Stimulated activated naive CD4-positive, alpha-beta T cell (primary cell): ENCODE results near the gene SLC45A2.
"Not testable (repeated sequence)": the region's sequence is repeated elsewhere in the genome, so short reads cannot be mapped to it uniquely, and the experiment has no call there.

ENCODE experiments used
- DNase-seq, 6 experiments: peaks; one replicate each; lab custom pipeline; 2025; lab: John Stamatoyannopoulos, UW

SLC45A2 gene

DNA sequence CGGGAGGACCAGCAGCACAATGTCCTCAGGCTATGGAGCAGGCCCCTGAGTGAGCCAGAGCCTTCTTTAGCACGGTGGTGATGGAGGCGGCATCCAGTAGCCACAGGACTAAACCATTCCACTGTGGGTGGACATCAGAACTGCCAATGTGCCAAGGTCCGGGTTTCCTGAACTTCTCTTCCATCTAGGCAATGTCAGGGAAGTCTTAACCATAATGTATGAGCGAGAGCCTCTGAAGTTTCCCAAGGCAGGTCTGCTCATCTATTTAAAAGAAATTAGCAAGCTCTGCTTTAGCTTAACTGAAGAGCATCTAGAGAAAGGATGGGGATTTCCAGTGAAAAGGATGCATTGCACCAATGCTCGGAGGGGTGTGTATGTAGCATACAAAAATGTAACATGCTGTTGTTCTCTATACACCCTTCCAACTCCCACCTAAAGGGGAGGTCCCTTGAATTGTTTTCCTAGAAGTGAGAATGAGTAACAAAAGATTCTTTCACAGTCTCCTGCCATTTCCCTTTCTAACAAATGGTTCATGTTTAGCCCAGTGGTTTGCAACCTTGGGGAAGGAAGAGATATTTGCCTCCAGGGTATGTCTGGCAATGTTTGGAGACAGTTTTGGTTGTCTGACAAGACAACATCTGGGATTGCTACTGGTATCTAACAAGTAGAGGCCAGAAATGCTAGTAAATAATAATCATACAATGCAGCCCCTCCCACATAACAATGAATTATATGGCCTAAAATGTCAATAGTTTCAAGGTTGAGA lies 54.4 kb downstream of the SLC45A2 start:
- DNase-seq: no peak

GRCh38 chr5:33928283-33928682 lies 56.2 kb downstream of the SLC45A2 start:
- no peak for DNase-seq

DNA sequence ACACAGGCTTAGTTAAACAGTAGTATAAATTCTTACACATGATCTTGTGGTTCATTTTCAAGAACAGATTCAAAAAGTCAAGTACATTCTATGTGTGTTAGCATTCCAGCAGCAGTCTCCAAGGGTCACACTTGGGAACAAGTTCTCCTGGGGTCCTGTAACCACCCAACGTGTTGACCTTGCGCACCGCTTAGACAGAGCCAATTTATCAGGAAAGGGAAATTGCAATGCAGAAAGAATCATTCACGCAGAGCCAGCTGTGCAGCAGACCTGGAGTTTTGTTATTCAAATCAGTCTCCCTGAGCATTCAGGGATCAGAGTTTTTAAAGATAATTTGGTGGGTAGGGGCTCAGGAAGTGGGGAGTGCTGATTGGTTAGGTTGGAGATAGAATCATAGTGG lies 56.8 kb downstream of the SLC45A2 start:
- no peak for DNase-seq

DNA sequence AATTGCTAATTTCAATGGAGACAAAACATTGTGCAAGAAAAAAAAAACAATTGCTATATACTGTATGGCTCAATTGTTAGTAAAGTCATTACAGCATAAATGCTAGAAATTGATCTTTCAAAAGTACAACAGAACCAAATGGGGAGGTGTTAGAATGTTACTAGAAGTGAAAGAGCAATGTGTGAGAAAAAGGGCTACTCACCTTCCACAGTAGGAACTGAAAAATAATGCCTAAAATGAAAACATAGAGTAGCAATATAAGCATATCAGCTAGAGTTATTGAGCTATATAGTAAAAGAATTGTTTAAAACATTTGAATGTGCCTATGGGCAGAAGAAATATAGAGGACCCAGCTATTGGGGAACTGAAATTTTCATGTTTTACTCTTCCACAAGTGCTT lies 59.2 kb downstream of the SLC45A2 start:
- DNase-seq: no peak

GRCh38 chr5:33921002-33921401 lies 63.5 kb downstream of the SLC45A2 start:
- no peak for DNase-seq

- DNase-seq: not testable (repeated sequence)
These were observed 69.6 kb downstream of the SLC45A2 start for GRCh38 chr5:33914844-33915243.

DNA sequence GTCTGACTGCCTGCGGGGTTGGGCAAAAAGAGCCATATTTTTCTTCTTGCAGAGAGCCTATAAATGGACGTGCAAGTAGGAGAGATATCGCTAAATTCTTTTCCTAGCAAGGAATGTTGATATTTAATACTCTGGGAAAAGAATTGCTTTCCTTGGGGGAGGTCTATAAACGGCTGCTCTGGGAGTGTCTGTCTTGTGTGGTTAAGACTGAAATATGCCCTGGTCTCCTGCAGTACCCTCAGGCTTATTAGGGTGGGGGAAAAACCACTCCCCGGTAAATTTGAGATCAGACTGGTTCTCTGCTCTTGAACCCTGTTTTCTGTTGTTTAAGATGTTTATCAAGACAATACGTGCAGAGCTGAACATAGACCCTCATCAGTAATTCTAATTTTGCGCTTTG lies 78.2 kb downstream of the SLC45A2 start:
- DNase-seq: not testable (repeated sequence)

DNA sequence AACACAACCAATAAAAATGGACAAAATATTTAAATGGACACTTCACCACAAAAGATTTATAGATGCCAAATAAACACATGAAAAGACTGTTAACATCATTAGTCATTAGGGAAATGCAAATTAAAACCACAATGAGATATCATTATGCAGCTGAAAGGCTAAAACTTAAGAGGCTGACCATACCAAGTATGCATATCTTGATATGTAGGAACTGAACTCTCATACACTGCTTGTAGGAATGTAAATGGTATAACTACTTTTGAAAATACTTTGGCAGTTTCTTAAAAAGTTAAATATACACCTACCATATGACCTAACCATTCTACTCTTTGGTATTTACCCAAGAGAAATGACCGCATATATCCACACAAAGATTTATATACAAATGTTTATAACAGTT lies 79.1 kb downstream of the SLC45A2 start:
- DNase-seq: no peak

GRCh38 chr5:33903118-33903517 lies 81.4 kb downstream of the SLC45A2 start:
- no peak for DNase-seq

DNA sequence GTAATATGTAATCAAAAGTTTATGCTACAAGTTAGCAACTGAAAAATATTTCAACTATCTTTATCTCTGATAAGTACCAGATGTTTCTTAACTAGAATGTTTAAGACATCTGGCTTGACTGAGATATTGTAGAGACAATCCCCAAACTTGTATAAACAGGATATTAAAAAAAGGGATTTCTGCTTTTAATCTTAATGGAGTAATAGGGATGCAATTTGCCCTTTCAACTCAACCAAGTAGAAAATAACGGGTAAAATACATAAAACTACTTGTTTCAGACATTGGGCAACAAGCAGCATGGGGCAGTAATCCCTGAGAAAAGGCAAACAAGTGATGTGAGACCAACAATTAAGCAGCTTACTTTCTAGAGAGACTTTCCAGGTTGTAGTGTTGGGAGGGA lies 83.3 kb downstream of the SLC45A2 start:
- DNase-seq: no peak
